Testis (tissue), 3 donors: Measurements from ENCODE around the gene ACP3. TPM values are rescaled to one million over a fixed set of nuclear protein-coding genes. Genes with fewer than 3 reads are reported as not detected.

Experiments used
- DNase-seq: peaks from one replicate; pipeline ENCODE4 v3.0.0-alpha.2; 2019
- H3K27ac ChIP-seq, 2 donors: fragments of 200-600 bp; sonication (generic); one replicate each; pipeline ENCODE4 v1.5.1; 2019
- H3K27me3 ChIP-seq: fragments of 200-600 bp; sonication (generic); one replicate; pipeline ENCODE4 v1.5.1; 2019
- H3K36me3 ChIP-seq: fragments of 200-600 bp; sonication (generic); one replicate; pipeline ENCODE4 v1.5.1; 2017; ENCODE audit warnings: low read depth; ENCODE audit errors: missing control alignments
- H3K4me1 ChIP-seq: fragments of 200-600 bp; sonication (generic); one replicate; pipeline ENCODE4 v1.5.1; 2019
- H3K4me3 ChIP-seq, 2 donors: fragments of 200-600 bp; sonication (generic); one replicate each; pipeline ENCODE4 v1.5.1; 2017 to 2019
- H3K9me3 ChIP-seq: fragments of 200-600 bp; sonication (generic); one replicate; pipeline ENCODE4 v1.5.1; 2017
- POLR2A ChIP-seq: fragments of 450-650 bp; IDR thresholded peaks from one replicate; pipeline ENCODE4 v1.6.1; 2017; ENCODE audit warnings: antibody characterized with exemption, mild to moderate bottlenecking, moderate library complexity
- WGBS, 2 donors: methylation state at CpG; one replicate each; pipeline ENCODE4 v1.1.5; 2018; 5-methylcytosine and 5-hydroxymethylcytosine counted together
- intact Hi-C: fragments of 100-400 bp; cut with DNase I; formaldehyde crosslinking; loops from one replicate; pipeline ENCODE4 v1.15.1; 2023; ENCODE audit warnings: low total_unique reads
- polyA plus RNA-seq: library from polyadenylated mRNA; stranded (reverse); fragments of 350-450 nt; fragmentation: Illumina TruSeq; extraction: RNeasy Lipid Tissue Mini Kit (QIAGEN cat#74804); gene quantifications from one replicate; pipeline ENCODE4 v1.2.3, GENCODE V29; 2014; ENCODE audit warnings: low read depth, low replicate concordance; ENCODE audit not compliant: insufficient read depth
- total RNA-seq, 2 donors: library from RNA; depleted of rRNA; stranded (reverse); fragments of >200 nt; gene quantifications; one replicate each; pipeline ENCODE4 v1.2.3, GENCODE V29; 2016
- TF ChIP-seq, protein P1 (sequence below), 3 experiments: fragments of 450-650 bp in 2 of 3; fragments of 200-600 bp in 1 of 3; sonication (generic) in 1 of 3; IDR thresholded peaks; one replicate each; pipeline ENCODE4 v1.5.1; 2016 to 2019; ENCODE audit warnings: antibody characterized with exemption in 3 of 3, mild to moderate bottlenecking in 2 of 3, moderate library complexity in 1 of 3

ACP3 gene
- total and polyA plus RNA-seq, 3 donors from 2014 or later: 2.6 to 7.9 (median 5.8) TPM

- Histone ChIP-seq H3K4me1 (peaks cover 6% of the 10 kb centered on the region), H3K27me3 (no peaks in the 10 kb centered on the region), H3K9me3 (no peaks in the 10 kb centered on the region), H3K4me3 (no peak overlapping the region), H3K36me3 (no peaks in the 10 kb centered on the region), H3K27ac (no peak overlapping the region)
- DNase-seq: no peak
- TF ChIP-seq, protein P1, sequence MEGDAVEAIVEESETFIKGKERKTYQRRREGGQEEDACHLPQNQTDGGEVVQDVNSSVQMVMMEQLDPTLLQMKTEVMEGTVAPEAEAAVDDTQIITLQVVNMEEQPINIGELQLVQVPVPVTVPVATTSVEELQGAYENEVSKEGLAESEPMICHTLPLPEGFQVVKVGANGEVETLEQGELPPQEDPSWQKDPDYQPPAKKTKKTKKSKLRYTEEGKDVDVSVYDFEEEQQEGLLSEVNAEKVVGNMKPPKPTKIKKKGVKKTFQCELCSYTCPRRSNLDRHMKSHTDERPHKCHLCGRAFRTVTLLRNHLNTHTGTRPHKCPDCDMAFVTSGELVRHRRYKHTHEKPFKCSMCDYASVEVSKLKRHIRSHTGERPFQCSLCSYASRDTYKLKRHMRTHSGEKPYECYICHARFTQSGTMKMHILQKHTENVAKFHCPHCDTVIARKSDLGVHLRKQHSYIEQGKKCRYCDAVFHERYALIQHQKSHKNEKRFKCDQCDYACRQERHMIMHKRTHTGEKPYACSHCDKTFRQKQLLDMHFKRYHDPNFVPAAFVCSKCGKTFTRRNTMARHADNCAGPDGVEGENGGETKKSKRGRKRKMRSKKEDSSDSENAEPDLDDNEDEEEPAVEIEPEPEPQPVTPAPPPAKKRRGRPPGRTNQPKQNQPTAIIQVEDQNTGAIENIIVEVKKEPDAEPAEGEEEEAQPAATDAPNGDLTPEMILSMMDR (IDR thresholded peaks at IDR 0.05): no peak
- TF ChIP-seq POLR2A: no peak
- 63 to 79% methylated on average over 2 of the region's 2 CpGs for WGBS, 2 donors
- intact Hi-C loops: no loop called here
Observed at GRCh38 chr3:132325634-132326033, 8.4 kb downstream of the ACP3 start.

DNA sequence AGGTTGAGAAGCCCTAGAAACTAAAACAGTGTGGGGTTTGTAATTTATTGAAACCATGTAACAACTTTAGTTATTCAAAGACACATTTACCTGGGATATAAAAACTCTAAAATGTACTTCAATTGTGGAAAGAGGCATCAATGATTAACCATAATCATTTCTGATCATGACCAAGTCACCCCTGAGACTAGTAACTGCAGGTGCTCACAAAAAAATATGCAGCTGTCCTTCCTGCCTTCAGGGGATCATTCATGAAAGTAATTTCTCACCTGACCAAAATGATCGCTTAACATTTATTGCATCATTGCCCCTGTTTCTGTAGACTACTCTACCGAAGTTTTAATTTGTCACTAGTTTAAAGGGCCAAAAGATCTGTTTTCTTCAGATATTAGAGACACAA lies 9.0 kb downstream of the ACP3 start:
- Histone ChIP-seq H3K27ac (no peak overlapping the region), H3K4me1 (peaks cover 4% of the 10 kb centered on the region), H3K27me3 (no peaks in the 10 kb centered on the region), H3K36me3 (no peaks in the 10 kb centered on the region), H3K4me3 (no peak overlapping the region), H3K9me3 (no peaks in the 10 kb centered on the region)
- TF ChIP-seq POLR2A: no peak
- TF ChIP-seq, protein P1 (IDR thresholded peaks at IDR 0.05): no peak
- no peak for DNase-seq
- intact Hi-C loops: no loop called here
- WGBS, 2 donors: 83 to 90% methylated on average over 2 of the region's 2 CpGs

GRCh38 chr3:132332082-132332481 lies 14.9 kb downstream of the ACP3 start:
- H3K36me3 ChIP-seq: no peaks in the 10 kb centered on the region
- intact Hi-C loops: no loop called here
- no peaks in the 10 kb centered on the region for H3K9me3 ChIP-seq
- DNase-seq: no peak
- H3K4me3 ChIP-seq: no peak overlapping the region
- 89 to 99% methylated on average over 6 of the region's 6 CpGs for WGBS, 2 donors
- H3K4me1 ChIP-seq: no peaks in the 10 kb centered on the region
- H3K27ac ChIP-seq: no peak overlapping the region
- no peaks in the 10 kb centered on the region for H3K27me3 ChIP-seq
- TF ChIP-seq POLR2A: no peak
- TF ChIP-seq, protein P1 (IDR thresholded peaks at IDR 0.05): no peak

- Histone ChIP-seq H3K27me3 (no peaks in the 10 kb centered on the region), H3K4me3 (no peak overlapping the region), H3K4me1 (no peaks in the 10 kb centered on the region), H3K27ac (no peak overlapping the region), H3K9me3 (no peaks in the 10 kb centered on the region), H3K36me3 (no peaks in the 10 kb centered on the region)
- intact Hi-C loops: no loop called here
- no peak for TF ChIP-seq POLR2A
- TF ChIP-seq, protein P1 (IDR thresholded peaks at IDR 0.05): no peak
- 38 to 44% methylated on average over 1 of the region's 1 CpG for WGBS, 2 donors
- DNase-seq: no peak
Observed at GRCh38 chr3:132332508-132332907, 15.3 kb downstream of the ACP3 start.

DNA sequence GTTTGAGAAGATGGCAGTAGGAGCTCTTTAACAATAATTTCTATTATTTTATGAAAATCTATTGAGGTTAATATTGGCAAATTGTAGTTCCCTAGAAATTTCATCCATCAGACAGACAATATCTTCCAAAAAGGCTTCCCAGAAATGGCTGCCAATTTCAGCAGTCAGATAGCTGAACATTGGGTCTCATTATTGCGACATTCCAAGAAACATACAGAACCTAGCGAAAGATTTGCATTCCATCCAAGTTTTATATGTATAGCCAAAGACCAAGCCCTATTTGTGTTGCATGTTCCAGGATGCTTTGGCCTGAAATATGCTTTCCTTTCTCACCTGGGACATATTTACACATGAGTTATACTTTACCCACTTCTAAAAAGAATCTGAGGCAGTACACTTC lies 24.5 kb downstream of the ACP3 start:
- H3K27ac ChIP-seq: no peak overlapping the region
- no peak for DNase-seq
- TF ChIP-seq, protein P1 (IDR thresholded peaks at IDR 0.05): no peak
- no peak for TF ChIP-seq POLR2A
- WGBS, 2 donors: 95 to 97% methylated on average over 2 of the region's 2 CpGs
- no peaks in the 10 kb centered on the region for H3K9me3 ChIP-seq
- peaks cover 5% of the 10 kb centered on the region for H3K4me1 ChIP-seq
- intact Hi-C loops: no loop called here
- no peaks in the 10 kb centered on the region for H3K27me3 ChIP-seq
- H3K36me3 ChIP-seq: no peaks in the 10 kb centered on the region
- no peak overlapping the region for H3K4me3 ChIP-seq
